ENCODE data around the gene SBNO1.
"Not testable (repeated sequence)": the region's sequence is repeated elsewhere in the genome, so short reads cannot be mapped to it uniquely, and the experiment has no call there.

The SBNO1 gene

GRCh38 chr12:123364532-123365024, at the start of gene SBNO1:
TSS of gene SBNO1 (minus strand) at chr12:123364847. CDS start at chr12:123350441, 14,406 bp downstream.
- DNase-seq: peak; percentile 95

GRCh38 chr12:123410041-123410412, 45.4 kb upstream of the SBNO1 start:
- no peak for DNase-seq

- not testable (repeated sequence) for DNase-seq
These were observed 44.8 kb upstream of the SBNO1 start for GRCh38 chr12:123409284-123410040.

GRCh38 chr12:123408619-123409018, 44.0 kb upstream of the SBNO1 start:
- not testable (repeated sequence) for DNase-seq

- DNase-seq: not testable (repeated sequence)
These were observed 43.3 kb upstream of the SBNO1 start for GRCh38 chr12:123407934-123408333.

GRCh38 chr12:123407269-123407668, 42.6 kb upstream of the SBNO1 start:
- not testable (repeated sequence) for DNase-seq

- no peak for DNase-seq
These were observed 39.9 kb upstream of the SBNO1 start for GRCh38 chr12:123404581-123404980.

GRCh38 chr12:123401753-123402683, 37.4 kb upstream of the SBNO1 start:
- DNase-seq: no peak

- DNase-seq: no peak
These were observed 34.6 kb upstream of the SBNO1 start for GRCh38 chr12:123399255-123399617.

GRCh38 chr12:123398550-123399254, 34.1 kb upstream of the SBNO1 start:
- DNase-seq: no peak

GRCh38 chr12:123398177-123398549, 33.5 kb upstream of the SBNO1 start:
- DNase-seq: no peak

- DNase-seq: no peak
These were observed 32.8 kb upstream of the SBNO1 start for GRCh38 chr12:123397400-123397799.

GRCh38 chr12:123396954-123397353, 32.3 kb upstream of the SBNO1 start:
- DNase-seq: no peak

GRCh38 chr12:123396543-123396942, 31.9 kb upstream of the SBNO1 start:
- DNase-seq: no peak

GRCh38 chr12:123395236-123395635, 30.6 kb upstream of the SBNO1 start:
- no peak for DNase-seq

GRCh38 chr12:123393747-123394146, 29.1 kb upstream of the SBNO1 start:
- DNase-seq: no peak

- DNase-seq: no peak
These were observed 27.1 kb upstream of the SBNO1 start for GRCh38 chr12:123391546-123392343.

GRCh38 chr12:123390498-123391426, 26.1 kb upstream of the SBNO1 start:
- no peak for DNase-seq

- DNase-seq: no peak
These were observed 25.1 kb upstream of the SBNO1 start for GRCh38 chr12:123389560-123390351.

- DNase-seq: no peak
These were observed 24.4 kb upstream of the SBNO1 start for GRCh38 chr12:123388951-123389559.

All from midbrain (tissue), 1 donor.